OCI-LY1 (cell line): Measurements from ENCODE around the gene GNAS-AS1.

Experiments
- H2AFZ ChIP-seq: fragments of 200-600 bp; sonication (generic), shearing (Covaris generic); 2 replicates; pipeline ENCODE4 v1.6.0; 2014; ENCODE audit warnings: antibody characterized with exemption, mild to moderate bottlenecking, low read length
- H3F3A ChIP-seq: fragments of 200-600 bp; sonication (generic), shearing (Covaris generic); 2 replicates; pipeline ENCODE4 v1.6.0; 2014; ENCODE audit warnings: mild to moderate bottlenecking, antibody characterized with exemption, low read length, moderate library complexity; ENCODE audit not compliant: insufficient read depth
- H3K27ac ChIP-seq: fragments of 200-600 bp; sonication (generic); 2 replicates; pipeline ENCODE4 v1.5.1; 2014; ENCODE audit warnings: low read length, mixed run types, mild to moderate bottlenecking, low read depth; ENCODE audit not compliant: poor library complexity, severe bottlenecking
- H3K27me3 ChIP-seq: fragments of 200-600 bp; sonication (generic); 2 replicates; pipeline ENCODE4 v1.6.0; 2014; ENCODE audit warnings: antibody characterized with exemption, mild to moderate bottlenecking, low read length, moderate library complexity; ENCODE audit not compliant: insufficient read depth
- H3K36me3 ChIP-seq: fragments of 200-600 bp; sonication (generic); 2 replicates; pipeline ENCODE4 v1.6.1; 2014; ENCODE audit warnings: mild to moderate bottlenecking, antibody characterized with exemption, low read length, moderate library complexity, mixed read lengths; ENCODE audit not compliant: insufficient read depth
- H3K4me1 ChIP-seq: fragments of 200-600 bp; sonication (generic); 2 replicates; pipeline ENCODE4 v1.5.1; 2014; ENCODE audit warnings: mild to moderate bottlenecking, low read length, moderate library complexity; ENCODE audit not compliant: insufficient read depth, severe bottlenecking
- H3K4me2 ChIP-seq: fragments of 200-600 bp; sonication (generic), shearing (Covaris generic); 2 replicates; pipeline ENCODE4 v1.6.1; 2014; ENCODE audit warnings: low read length
- H3K4me3 ChIP-seq: fragments of 200-600 bp; sonication (generic); 2 replicates; pipeline ENCODE4 v1.5.1; 2014; ENCODE audit warnings: low read length, low read depth, mild to moderate bottlenecking, mixed read lengths; ENCODE audit not compliant: poor library complexity, severe bottlenecking
- H3K79me2 ChIP-seq: fragments of 200-600 bp; shearing (Covaris generic); 2 replicates; pipeline ENCODE4 v1.6.1; 2016; ENCODE audit warnings: mixed run types, low read length, mixed read lengths; ENCODE audit not compliant: insufficient read depth
- H3K9ac ChIP-seq: fragments of 200-600 bp; sonication (generic), shearing (Covaris generic); 2 replicates; pipeline ENCODE4 v1.6.1; 2014; ENCODE audit warnings: mild to moderate bottlenecking, low read length, mixed read lengths
- H3K9me2 ChIP-seq: fragments of 200-600 bp; sonication (generic), shearing (Covaris generic); 2 replicates; pipeline ENCODE4 v1.6.1; 2014; ENCODE audit warnings: low read depth, mild to moderate bottlenecking, low read length, mixed read lengths
- H3K9me3 ChIP-seq: fragments of 200-600 bp; shearing (Covaris generic); 2 replicates; pipeline ENCODE4 v1.6.1; 2014; ENCODE audit warnings: low read length, mixed read lengths
- H4K20me1 ChIP-seq: fragments of 200-600 bp; sonication (generic), shearing (Covaris generic); 2 replicates; pipeline ENCODE4 v1.6.0; 2016; ENCODE audit warnings: mild to moderate bottlenecking, low read length; ENCODE audit not compliant: insufficient read depth
- EZH2 ChIP-seq: fragments of 200-600 bp; sonication (generic), shearing (Covaris generic); IDR thresholded peaks from 2 replicates; pipeline ENCODE4 v1.8.0; 2017; ENCODE audit warnings: borderline replicate concordance, mixed run types, mild to moderate bottlenecking, antibody characterized with exemption, low read length, moderate library complexity, mixed read lengths
- TF ChIP-seq, protein P1 (sequence below): fragments of 200-600 bp; sonication (generic), shearing (Covaris generic); IDR thresholded peaks from 2 replicates; pipeline ENCODE4 v1.5.1; 2017; ENCODE audit warnings: mild to moderate bottlenecking, antibody characterized with exemption, low read length, moderate library complexity, mixed read lengths

Gene GNAS-AS1

DNA sequence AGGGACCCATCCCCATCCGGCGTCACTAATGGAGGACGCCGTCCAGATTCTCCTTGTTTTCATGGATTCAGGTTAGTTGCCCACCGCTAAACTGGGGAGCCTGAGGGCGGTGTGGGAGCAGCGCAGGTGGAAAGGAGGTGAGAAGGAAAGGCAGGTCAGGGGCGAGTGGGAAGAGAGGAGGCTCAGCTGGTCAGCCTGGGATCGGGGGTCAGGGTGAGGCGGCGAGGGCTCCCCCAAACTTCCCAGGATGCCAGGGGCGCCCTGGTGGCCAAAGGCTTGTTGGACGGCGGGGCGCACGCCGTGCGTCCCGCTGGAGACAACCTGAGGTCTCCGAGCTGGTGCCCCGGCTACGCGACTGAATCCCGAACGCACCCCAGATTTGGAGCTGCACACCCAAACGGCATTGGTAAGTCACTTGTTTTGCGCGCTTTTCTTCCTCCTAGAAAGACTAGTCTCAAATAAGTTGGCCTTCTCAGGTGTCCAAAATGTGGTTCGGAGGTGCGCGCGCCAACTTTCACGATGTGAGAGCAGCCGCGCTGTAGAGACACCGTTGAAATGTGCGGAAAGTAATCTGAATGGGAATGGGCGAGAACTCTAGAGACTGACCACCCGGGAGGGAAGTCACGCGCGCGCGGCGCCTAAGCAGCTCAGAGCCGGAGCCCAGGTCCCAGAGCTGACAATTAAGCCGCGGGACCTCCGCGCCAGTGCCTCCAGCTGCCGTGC is 9.7 kb downstream of the GNAS-AS1 start:
- H3K36me3 ChIP-seq: peaks cover 11% of the 10 kb centered on the region
- H3K9ac ChIP-seq: no peak overlapping the region
- no peaks in the 10 kb centered on the region for H3K79me2 ChIP-seq
- no peak overlapping the region for H3K4me3 ChIP-seq
- no peak for TF ChIP-seq EZH2
- TF ChIP-seq, protein P1, sequence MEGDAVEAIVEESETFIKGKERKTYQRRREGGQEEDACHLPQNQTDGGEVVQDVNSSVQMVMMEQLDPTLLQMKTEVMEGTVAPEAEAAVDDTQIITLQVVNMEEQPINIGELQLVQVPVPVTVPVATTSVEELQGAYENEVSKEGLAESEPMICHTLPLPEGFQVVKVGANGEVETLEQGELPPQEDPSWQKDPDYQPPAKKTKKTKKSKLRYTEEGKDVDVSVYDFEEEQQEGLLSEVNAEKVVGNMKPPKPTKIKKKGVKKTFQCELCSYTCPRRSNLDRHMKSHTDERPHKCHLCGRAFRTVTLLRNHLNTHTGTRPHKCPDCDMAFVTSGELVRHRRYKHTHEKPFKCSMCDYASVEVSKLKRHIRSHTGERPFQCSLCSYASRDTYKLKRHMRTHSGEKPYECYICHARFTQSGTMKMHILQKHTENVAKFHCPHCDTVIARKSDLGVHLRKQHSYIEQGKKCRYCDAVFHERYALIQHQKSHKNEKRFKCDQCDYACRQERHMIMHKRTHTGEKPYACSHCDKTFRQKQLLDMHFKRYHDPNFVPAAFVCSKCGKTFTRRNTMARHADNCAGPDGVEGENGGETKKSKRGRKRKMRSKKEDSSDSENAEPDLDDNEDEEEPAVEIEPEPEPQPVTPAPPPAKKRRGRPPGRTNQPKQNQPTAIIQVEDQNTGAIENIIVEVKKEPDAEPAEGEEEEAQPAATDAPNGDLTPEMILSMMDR: no peak
- no peak overlapping the region for H3K27ac ChIP-seq
- no peaks in the 10 kb centered on the region for H3K9me2 ChIP-seq
- H3K9me3 ChIP-seq: no peaks in the 10 kb centered on the region
- no peak overlapping the region for H2AFZ ChIP-seq
- H3K4me1 ChIP-seq: no peaks in the 10 kb centered on the region
- no peaks in the 10 kb centered on the region for H4K20me1 ChIP-seq
- H3F3A ChIP-seq: no peaks in the 10 kb centered on the region
- H3K4me2 ChIP-seq: no peak overlapping the region
- H3K27me3 ChIP-seq: no peaks in the 10 kb centered on the region

DNA sequence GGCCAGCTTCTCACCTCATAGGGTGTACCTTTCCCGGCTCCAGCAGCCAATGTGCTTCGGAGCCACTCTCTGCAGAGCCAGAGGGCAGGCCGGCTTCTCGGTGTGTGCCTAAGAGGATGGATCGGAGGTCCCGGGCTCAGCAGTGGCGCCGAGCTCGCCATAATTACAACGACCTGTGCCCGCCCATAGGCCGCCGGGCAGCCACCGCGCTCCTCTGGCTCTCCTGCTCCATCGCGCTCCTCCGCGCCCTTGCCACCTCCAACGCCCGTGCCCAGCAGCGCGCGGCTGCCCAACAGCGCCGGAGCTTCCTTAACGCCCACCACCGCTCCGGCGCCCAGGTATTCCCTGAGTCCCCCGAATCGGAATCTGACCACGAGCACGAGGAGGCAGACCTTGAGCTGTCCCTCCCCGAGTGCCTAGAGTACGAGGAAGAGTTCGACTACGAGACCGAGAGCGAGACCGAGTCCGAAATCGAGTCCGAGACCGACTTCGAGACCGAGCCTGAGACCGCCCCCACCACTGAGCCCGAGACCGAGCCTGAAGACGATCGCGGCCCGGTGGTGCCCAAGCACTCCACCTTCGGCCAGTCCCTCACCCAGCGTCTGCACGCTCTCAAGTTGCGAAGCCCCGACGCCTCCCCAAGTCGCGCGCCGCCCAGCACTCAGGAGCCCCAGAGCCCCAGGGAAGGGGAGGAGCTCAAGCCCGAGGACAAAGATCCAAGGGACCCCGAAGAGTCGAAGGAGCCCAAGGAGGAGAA is 10.5 kb downstream of the GNAS-AS1 start:
- peaks cover 15% of the 10 kb centered on the region for H3K36me3 ChIP-seq
- no peaks in the 10 kb centered on the region for H3K9me3 ChIP-seq
- no peaks in the 10 kb centered on the region for H3K4me1 ChIP-seq
- TF ChIP-seq EZH2: no peak
- TF ChIP-seq, protein P1: no peak
- H3K27me3 ChIP-seq: no peaks in the 10 kb centered on the region
- H3K4me2 ChIP-seq: no peak overlapping the region
- H3K79me2 ChIP-seq: no peaks in the 10 kb centered on the region
- H2AFZ ChIP-seq: no peak overlapping the region
- no peaks in the 10 kb centered on the region for H3K9me2 ChIP-seq
- no peaks in the 10 kb centered on the region for H4K20me1 ChIP-seq
- H3K27ac ChIP-seq: no peak overlapping the region
- no peak overlapping the region for H3K4me3 ChIP-seq
- H3F3A ChIP-seq: no peaks in the 10 kb centered on the region
- no peak overlapping the region for H3K9ac ChIP-seq

GRCh38 chr20:58839474-58839874 is 11.2 kb downstream of the GNAS-AS1 start:
- Histone ChIP-seq H3K4me1 (no peaks in the 10 kb centered on the region), H3K4me3 (no peak overlapping the region), H3K79me2 (no peaks in the 10 kb centered on the region), H2AFZ (no peak overlapping the region), H3K27me3 (no peaks in the 10 kb centered on the region), H3K36me3 (peaks cover 19% of the 10 kb centered on the region), H4K20me1 (no peaks in the 10 kb centered on the region), H3K4me2 (no peak overlapping the region), H3K9me2 (no peaks in the 10 kb centered on the region), H3K9me3 (no peaks in the 10 kb centered on the region), H3F3A (no peaks in the 10 kb centered on the region), H3K27ac (no peak overlapping the region), H3K9ac (no peak overlapping the region)
- TF ChIP-seq, protein P1: peak; percentile 44; the same call in 1 of the 2 replicates
- TF ChIP-seq EZH2: no peak
